ENCODE results near the gene GAGE12J. TPM values are rescaled to one million over a fixed set of nuclear protein-coding genes. Genes with fewer than 3 reads are reported as not detected.
"Not testable (repeated sequence)": the region's sequence is repeated elsewhere in the genome, so short reads cannot be mapped to it uniquely, and the experiment has no call there.

GAGE12J gene
- total RNA-seq, 1 donor, result not detected

DNA sequence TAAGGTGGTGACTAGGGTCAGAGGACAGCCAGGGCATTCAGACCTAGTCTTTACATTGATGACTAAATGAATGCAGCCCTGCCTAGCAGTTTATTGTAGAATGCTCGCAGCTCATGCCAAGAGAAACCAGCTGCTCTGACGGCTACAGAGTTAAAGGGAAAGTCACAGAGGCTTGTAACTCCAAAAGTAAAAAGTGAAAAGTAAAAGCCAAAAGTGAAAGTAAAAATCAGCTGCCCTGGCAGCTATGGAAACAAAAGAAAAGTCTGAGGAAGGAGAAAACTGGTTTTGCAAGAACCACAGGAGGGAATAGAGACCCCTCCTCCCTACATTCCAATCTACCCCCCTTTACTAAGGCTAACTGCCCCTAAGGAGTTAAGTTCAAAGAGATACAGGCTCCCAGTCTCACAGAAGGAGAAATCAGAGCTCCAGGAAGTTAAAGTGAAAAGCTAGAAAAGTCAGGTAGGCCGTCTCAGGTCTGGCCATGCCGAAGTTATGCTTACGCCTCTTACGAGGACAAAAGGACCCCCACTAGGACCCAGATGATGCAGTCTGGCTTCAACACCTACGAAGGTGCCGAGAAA, 12.3 kb upstream of the GAGE12J start:
- DNase-seq (ENCODE audit: low read depth in 2 of 3, low spot score in 2 of 3), result peak in 2 of 3 donors; percentile 5 to 38

DNA sequence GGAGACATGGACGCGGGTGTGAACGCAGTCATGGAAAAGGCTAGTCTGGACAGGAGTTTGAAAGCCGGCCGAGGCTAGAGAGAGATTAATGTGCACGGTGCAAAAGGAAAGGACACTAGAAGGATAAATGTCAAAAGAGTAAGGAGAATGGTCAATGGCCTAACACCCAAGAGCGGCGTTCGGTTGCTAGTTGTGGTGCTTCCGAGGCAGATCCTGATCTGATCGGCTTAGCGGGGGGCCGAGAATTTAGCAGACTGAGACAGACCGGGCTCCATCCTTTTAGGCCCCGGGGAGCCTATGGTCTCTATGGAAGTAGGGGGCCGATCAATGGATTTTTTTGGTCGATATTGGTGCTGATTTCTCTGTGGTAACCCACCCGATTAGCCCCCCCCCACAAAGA, 11.5 kb upstream of the GAGE12J start:
- DNase-seq (ENCODE audit: low read depth in 2 of 3, low spot score in 2 of 3), result no peak

DNA sequence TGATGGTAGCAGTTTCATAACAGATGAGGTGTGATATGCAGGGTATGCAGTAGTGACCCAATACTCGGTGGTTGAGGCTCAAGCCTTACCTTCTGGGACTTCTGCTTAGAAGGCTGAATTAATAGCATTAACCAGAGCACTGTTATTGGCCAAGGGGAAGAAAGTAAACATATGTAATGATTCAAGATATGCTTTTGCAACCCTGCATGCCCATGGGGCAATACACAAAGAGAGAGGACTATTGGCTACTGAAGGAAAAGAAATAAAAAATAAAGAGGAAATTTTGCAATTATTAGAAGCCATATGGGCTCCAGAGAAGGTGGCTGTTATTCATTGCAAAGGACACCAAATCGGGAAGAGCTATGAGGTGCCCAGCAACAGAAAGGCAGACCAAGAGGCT, 9.7 kb upstream of the GAGE12J start:
- no peak for DNase-seq (ENCODE audit: low read depth in 2 of 3, low spot score in 2 of 3)

DNA sequence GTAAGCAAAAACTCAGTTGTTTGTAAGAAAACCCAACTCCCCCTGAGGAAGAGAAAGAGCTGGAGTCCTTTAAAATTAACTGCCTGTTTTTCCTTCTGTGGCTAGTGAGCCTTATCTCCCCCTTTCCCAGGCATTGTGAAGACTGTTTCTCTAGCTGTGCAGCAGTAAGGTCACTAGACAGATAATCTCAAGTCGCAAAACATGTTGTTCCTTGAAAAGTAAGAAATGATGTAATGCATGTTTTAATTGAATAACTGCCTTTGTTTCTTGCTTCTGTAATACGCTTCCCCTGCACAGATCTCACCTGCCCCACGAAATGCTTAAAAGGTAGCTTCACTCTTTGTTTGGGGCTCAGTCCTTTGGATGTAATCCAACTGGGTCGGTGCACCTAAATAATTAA, 5.8 kb upstream of the GAGE12J start:
- no peak for DNase-seq (ENCODE audit: low read depth in 2 of 3, low spot score in 2 of 3)

DNA sequence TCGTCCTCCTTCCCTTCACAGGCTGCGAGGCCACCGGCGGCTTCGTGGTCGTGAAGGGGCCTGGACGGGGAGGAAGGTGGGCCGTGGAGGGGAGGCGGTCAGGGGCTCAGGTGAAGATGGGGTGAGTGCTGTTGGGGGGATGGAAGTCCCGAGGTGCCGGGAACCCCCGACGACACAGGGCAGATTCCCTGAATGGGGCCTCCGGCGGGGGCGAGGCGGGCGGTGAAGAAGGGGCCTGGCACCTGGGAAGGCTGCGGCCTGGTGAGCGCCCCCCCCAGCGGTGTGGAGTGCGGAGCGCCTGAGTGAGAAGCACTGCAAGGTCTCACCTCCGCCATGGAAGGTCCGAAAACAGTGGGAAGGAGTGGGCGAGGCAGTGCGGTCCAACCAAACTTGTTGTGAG, 429 bp downstream of the GAGE12J start:
- DNase-seq (ENCODE audit: low read depth in 2 of 3, low spot score in 2 of 3), result not testable (repeated sequence)

DNA sequence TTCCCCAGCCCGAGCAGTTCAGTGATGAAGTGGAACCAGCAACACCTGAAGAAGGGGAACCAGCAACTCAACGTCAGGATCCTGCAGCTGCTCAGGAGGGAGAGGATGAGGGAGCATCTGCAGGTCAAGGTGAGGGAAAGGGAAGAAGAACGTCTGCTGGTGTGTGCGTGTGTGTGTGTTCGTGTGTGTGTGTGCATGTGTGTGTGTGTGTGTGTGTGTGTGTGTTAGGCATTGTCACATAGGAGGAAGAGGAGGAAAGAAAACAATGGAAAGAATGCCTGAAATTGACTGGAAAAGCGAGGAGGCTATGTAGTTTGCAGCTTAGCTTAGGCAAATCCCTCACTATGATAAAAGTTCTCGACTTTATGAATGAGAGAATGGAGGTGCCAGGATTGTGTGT, 1.9 kb downstream of the GAGE12J start:
- DNase-seq (ENCODE audit: low read depth in 2 of 3, low spot score in 2 of 3), result not testable (repeated sequence)

DNA sequence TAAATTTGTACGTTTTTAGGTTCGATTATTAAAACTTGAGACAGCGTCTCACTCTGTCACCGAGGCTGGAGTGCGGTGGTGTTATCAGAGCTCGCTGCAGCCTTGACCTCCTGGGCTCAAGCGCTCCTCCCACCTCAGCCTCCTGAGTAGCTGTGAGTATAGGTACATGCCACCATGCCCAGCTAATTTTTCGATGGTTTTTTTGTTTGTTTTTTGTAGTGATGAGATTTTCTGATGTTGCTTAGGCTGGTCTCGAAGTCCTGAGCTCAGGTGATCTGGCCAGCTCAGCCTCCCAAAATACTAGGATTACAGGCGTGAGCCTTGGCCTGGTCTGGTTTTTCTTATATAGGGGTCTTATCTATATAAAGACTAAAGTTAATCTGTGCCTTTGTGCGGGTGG, 8.6 kb downstream of the GAGE12J start:
- not testable (repeated sequence) for DNase-seq (ENCODE audit: low read depth in 2 of 3, low spot score in 2 of 3)

DNA sequence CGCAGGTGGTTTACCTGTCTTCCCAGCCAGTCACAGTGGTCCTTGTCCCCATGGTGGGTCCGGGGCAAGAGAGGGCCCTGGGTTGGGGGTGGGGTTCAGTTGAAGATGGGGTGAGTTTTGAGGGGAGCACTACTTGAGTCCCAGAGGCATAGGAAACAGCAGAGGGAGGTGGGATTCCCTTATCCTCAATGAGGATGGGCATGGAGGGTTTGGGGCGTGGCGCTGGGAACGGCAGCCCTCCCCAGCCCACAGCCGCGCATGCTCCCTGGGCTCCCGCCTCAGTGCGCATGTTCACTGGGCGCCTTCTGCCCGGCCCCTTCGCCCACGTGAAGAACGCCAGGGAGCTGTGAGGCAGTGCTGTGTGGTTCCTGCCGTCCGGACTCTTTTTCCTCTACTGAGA, 9.4 kb downstream of the GAGE12J start, which contains the start of gene GAGE13:
Gene GAGE13, plus strand, starts transcription at position 301 of the 400 bp plus-strand sequence. CDS start 1,156 bp downstream, outside the sequence.
- not testable (repeated sequence) for DNase-seq (ENCODE audit: low read depth in 2 of 3, low spot score in 2 of 3)

DNA sequence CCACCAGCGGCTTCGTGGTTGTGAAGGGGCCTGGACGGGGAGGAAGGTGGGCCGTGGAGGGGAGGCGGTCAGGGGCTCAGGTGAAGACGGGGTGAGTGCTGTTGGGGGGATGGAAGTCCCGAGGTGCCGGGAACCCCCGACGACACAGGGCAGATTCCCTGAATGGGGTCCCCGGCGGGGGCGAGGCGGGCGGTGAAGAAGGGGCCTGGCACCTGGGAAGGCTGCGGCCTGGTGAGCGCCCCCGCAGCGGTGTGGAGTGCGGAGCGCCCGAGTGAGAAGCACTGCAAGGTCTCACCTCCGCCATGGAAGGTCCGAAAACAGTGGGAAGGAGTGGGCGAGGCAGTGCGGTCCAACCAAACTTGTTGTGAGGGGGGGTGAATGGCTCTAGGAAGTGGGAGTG, 10.0 kb downstream of the GAGE12J start:
- not testable (repeated sequence) for DNase-seq (ENCODE audit: low read depth in 2 of 3, low spot score in 2 of 3)

DNA sequence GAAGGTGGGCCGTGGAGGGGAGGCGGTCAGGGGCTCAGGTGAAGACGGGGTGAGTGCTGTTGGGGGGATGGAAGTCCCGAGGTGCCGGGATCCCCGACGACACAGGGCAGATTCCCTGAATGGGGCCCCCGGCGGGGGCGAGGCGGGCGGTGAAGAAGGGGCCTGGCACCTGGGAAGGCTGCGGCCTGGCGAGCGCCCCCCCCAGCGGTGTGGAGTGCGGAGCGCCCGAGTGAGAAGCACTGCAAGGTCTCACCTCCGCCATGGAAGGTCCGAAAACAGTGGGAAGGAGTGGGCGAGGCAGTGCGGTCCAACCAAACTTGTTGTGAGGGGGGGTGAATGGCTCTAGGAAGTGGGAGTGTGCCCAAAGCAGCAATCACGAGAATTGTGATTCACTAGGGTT, 19.6 kb downstream of the GAGE12J start:
- DNase-seq (ENCODE audit: low read depth in 2 of 3, low spot score in 2 of 3), result not testable (repeated sequence)

DNA sequence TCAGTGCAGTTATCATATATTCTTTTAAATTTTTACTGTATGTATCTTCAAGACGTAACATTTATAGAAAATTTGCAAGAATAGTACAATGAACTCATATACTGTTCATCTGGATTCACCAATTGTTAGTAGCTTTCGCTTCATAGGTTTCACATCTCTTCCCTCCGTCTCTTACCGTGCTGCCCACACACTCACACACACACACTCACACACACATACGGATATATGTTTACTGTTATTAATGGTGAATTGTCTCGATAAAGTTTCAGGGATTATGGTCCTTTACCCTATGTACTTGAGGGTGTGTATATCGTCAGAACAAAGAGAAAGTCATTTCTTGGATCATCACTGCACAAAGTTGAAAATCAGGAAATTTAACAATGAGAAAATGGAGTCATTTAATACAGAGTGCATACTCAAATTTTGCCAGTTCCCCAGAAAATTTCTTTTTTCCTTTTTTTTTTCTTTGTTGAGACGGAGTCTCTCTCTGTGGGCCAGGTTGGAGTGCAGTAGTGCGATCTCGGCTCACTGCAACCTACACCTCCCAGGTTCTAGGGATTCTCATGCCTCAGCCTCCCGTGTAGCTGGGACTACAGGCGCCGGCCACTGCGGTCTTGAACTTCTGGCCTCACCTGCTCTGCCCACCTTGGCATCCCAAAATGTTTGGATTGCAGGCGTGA, 22.8 kb downstream of the GAGE12J start:
- not testable (repeated sequence) for DNase-seq (ENCODE audit: low read depth in 2 of 3, low spot score in 2 of 3)

DNA sequence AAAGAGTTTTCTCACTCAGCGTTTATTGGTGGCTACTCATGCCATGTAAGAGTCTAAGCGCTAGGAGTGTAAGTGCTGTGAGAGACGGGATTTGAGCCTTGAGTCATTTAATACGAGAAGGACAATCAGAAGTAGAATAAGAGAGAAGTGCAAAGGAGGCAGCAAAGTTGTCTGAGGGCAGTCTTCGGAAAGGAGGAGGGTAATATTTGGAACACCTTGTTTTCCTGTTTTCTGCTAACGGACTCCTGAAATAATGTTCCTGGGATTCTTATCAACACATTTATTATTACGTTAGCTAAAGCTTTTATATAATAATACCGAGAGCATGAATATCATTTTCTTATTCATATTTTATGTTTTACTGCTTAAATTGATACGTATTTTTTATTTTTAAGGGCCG, 23.6 kb downstream of the GAGE12J start:
- not testable (repeated sequence) for DNase-seq (ENCODE audit: low read depth in 2 of 3, low spot score in 2 of 3)

DNA sequence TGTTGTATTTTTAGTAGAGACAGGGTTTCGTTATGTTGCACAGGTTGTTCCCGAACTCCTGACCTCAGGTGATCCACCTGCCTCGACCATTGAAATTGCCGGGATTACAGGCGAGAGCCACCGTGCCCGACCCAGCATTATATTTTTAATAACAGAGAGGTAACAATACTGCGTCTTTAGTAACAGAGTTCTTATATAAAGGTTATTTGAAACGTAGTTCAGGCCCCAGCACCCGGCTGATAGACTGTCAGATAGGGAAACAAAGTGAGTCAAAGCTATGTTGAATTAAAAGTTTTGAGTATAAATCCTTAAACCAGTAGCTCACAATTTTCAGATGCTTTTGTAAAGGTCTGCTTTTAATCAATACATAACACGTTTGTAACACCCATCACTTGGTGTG, 24.3 kb downstream of the GAGE12J start:
- DNase-seq (ENCODE audit: low read depth in 2 of 3, low spot score in 2 of 3), result not testable (repeated sequence)

Other genes with a start within 250 kb of the GAGE12J start
- gene PRAF2, start 248.0 kb upstream of the GAGE12J start, total RNA-seq, result 14.0 TPM
- gene WDR45, start 242.2 kb upstream of the GAGE12J start, total RNA-seq, result 75.7 TPM
- 15.6 TPM for gene GPKOW, start 198.3 kb upstream of the GAGE12J start, total RNA-seq
- 3.5 TPM for gene MAGIX, start 159.3 kb upstream of the GAGE12J start, total RNA-seq
- gene PLP2, start 150.1 kb upstream of the GAGE12J start, total RNA-seq, result 45.5 TPM
- 19.9 TPM for gene PRICKLE3, start 135.7 kb upstream of the GAGE12J start, total RNA-seq
- 2.4 TPM for gene SYP, start 121.8 kb upstream of the GAGE12J start, total RNA-seq
- gene CACNA1F, start 88.7 kb upstream of the GAGE12J start, total RNA-seq, result 1.3 TPM
- gene CCDC22, start 86.6 kb upstream of the GAGE12J start, total RNA-seq, result 17.8 TPM
- gene FOXP3, start 57.3 kb upstream of the GAGE12J start, total RNA-seq, result under 0.01 TPM
- 5.9 TPM for gene PPP1R3F, start 52.2 kb upstream of the GAGE12J start, total RNA-seq
- gene GAGE10, start 18.4 kb upstream of the GAGE12J start, total RNA-seq, result not detected
- not detected for gene GAGE13, start 9.5 kb downstream of the GAGE12J start, total RNA-seq
- not detected for gene GAGE12C, start 210.1 kb downstream of the GAGE12J start, total RNA-seq
- gene GAGE12D, start 219.7 kb downstream of the GAGE12J start, total RNA-seq, result not detected
- gene GAGE12E, start 229.3 kb downstream of the GAGE12J start, total RNA-seq, result not detected
- not detected for gene GAGE12F, start 238.8 kb downstream of the GAGE12J start, total RNA-seq
- gene GAGE12G, start 248.4 kb downstream of the GAGE12J start, total RNA-seq, result not detected

Measured in hematopoietic multipotent progenitor cell (in vitro differentiated cells).